ENCODE data around the gene CTNNA2.

CTNNA2 gene

GRCh38 chr2:79899196-79899595 is 386.3 kb downstream of the CTNNA2 start:
- H3K4me1 ChIP-seq (ENCODE audit: control insufficient read depth in 5 of 5, insufficient read depth in 5 of 5, low read length in 5 of 5) = no peaks in the 10 kb centered on the region
- no peaks in the 10 kb centered on the region for H3K36me3 ChIP-seq (ENCODE audit: control insufficient read depth in 5 of 5, insufficient read depth in 5 of 5, low read length in 5 of 5)
- H3K27me3 ChIP-seq (ENCODE audit: control insufficient read depth in 5 of 5, insufficient read depth in 4 of 5, low read length in 5 of 5) = peaks cover 0 to 6% (median 2%) of the 10 kb centered on the region in 5 donors
- H3K9me3 ChIP-seq (ENCODE audit: control insufficient read depth in 5 of 5, low read length in 5 of 5) = no peaks in the 10 kb centered on the region
- no peak overlapping the region for H3K27ac ChIP-seq (ENCODE audit: low read depth, low read length)
- no peak overlapping the region for H3K9ac ChIP-seq (ENCODE audit: low read length in 5 of 5)
- H3K4me3 ChIP-seq (ENCODE audit: low read depth in 1 of 5, low read length in 5 of 5) = no peak overlapping the region

GRCh38 chr2:79901161-79901560 is 388.3 kb downstream of the CTNNA2 start:
- Histone ChIP-seq H3K9ac (ENCODE audit: low read length in 5 of 5) (no peak overlapping the region), H3K36me3 (ENCODE audit: control insufficient read depth in 5 of 5, insufficient read depth in 5 of 5, low read length in 5 of 5) (no peaks in the 10 kb centered on the region), H3K4me3 (ENCODE audit: low read depth in 1 of 5, low read length in 5 of 5) (no peak overlapping the region), H3K27ac (ENCODE audit: low read depth, low read length) (no peak overlapping the region), H3K9me3 (ENCODE audit: control insufficient read depth in 5 of 5, low read length in 5 of 5) (no peaks in the 10 kb centered on the region), H3K27me3 (ENCODE audit: control insufficient read depth in 5 of 5, insufficient read depth in 4 of 5, low read length in 5 of 5) (peaks cover 0 to 4% (median 2%) of the 10 kb centered on the region in 5 donors), H3K4me1 (ENCODE audit: control insufficient read depth in 5 of 5, insufficient read depth in 5 of 5, low read length in 5 of 5) (no peaks in the 10 kb centered on the region)

DNA sequence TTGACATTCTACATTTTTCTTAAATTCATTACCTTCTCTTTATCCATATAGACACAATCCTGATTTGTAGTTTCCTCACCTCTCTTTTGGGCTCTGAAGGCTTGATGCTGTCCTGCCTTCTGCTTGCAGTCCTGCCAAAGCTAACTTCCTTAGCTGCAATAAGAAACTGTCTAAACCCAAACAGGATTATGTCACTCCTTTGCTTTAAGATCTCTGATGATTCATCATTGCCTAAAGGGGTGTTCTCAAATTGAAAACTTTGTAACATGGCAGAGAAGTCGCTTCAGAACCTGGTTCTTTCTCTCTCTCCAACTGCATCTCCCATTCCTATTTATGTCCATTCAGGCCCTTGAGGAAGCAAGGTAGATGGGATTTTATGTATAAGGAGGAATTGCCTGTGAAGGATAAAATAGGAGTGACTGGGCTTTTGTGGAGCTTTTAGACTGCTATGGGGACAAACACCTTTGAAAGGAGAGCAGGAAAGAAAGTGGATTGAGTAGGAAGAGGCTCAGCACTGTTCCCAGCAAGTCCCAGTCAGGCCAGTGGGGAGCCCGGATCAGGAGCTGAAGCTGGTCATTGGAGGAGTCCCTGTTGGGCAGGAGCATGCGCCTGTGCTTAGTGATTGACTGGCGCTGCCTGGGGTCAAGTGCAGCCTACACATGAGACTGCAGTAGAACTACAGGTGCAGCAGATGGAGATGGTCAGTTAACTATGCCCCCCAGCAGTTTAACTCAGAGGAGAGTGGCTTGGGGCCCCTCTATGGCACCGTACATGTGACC is 390.6 kb downstream of the CTNNA2 start:
- Histone ChIP-seq H3K27ac (ENCODE audit: low read depth, low read length) (no peak overlapping the region), H3K4me1 (ENCODE audit: control insufficient read depth in 5 of 5, insufficient read depth in 5 of 5, low read length in 5 of 5) (no peaks in the 10 kb centered on the region), H3K9me3 (ENCODE audit: control insufficient read depth in 5 of 5, low read length in 5 of 5) (no peaks in the 10 kb centered on the region), H3K9ac (ENCODE audit: low read length in 5 of 5) (no peak overlapping the region), H3K27me3 (ENCODE audit: control insufficient read depth in 5 of 5, insufficient read depth in 4 of 5, low read length in 5 of 5) (peaks cover 0 to 3% (median 0%) of the 10 kb centered on the region in 5 donors), H3K36me3 (ENCODE audit: control insufficient read depth in 5 of 5, insufficient read depth in 5 of 5, low read length in 5 of 5) (no peaks in the 10 kb centered on the region), H3K4me3 (ENCODE audit: low read depth in 1 of 5, low read length in 5 of 5) (no peak overlapping the region)

DNA sequence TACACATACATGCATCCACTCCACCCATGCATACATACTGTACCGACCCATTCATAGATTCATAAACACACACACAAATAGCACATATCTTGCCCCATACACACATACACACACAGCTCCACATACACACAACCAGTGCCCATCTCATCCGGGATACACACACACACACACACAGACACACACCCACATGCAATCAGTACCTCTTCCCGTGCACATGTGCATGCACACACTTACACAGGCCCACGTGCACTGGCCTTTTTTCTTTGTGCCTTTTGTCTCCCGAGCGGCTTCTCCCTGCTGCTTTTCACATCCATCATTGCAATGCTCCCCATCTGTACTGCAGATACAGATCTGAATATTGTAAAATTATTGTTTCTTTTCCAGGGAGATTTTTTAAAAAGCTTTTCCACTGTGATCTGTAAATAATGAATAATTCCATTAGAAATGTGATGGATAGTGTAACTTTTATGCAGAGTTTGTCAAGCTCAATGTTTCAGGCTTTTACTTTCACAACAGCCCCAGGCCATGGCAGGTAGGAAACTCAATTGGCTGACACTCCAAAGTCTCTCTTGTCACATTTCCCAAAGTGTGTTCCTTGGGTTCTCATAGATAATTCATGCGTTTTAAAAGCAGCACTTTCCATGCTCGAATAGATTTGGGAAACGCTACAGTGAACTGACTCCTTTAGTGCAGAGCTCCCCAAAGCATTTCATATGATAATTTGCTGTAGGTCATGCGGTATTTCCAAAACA is 393.5 kb downstream of the CTNNA2 start:
- Histone ChIP-seq H3K9me3 (ENCODE audit: control insufficient read depth in 5 of 5, low read length in 5 of 5) (no peaks in the 10 kb centered on the region), H3K4me1 (ENCODE audit: control insufficient read depth in 5 of 5, insufficient read depth in 5 of 5, low read length in 5 of 5) (no peaks in the 10 kb centered on the region), H3K27me3 (ENCODE audit: control insufficient read depth in 5 of 5, insufficient read depth in 4 of 5, low read length in 5 of 5) (no peaks in the 10 kb centered on the region), H3K27ac (ENCODE audit: low read depth, low read length) (no peak overlapping the region), H3K9ac (ENCODE audit: low read length in 5 of 5) (no peak overlapping the region), H3K36me3 (ENCODE audit: control insufficient read depth in 5 of 5, insufficient read depth in 5 of 5, low read length in 5 of 5) (no peaks in the 10 kb centered on the region), H3K4me3 (ENCODE audit: low read depth in 1 of 5, low read length in 5 of 5) (no peak overlapping the region)

- Histone ChIP-seq H3K36me3 (ENCODE audit: control insufficient read depth in 5 of 5, insufficient read depth in 5 of 5, low read length in 5 of 5) (no peaks in the 10 kb centered on the region), H3K9me3 (ENCODE audit: control insufficient read depth in 5 of 5, low read length in 5 of 5) (no peaks in the 10 kb centered on the region), H3K9ac (ENCODE audit: low read length in 5 of 5) (no peak overlapping the region), H3K4me1 (ENCODE audit: control insufficient read depth in 5 of 5, insufficient read depth in 5 of 5, low read length in 5 of 5) (no peaks in the 10 kb centered on the region), H3K27ac (ENCODE audit: low read depth, low read length) (no peak overlapping the region), H3K4me3 (ENCODE audit: low read depth in 1 of 5, low read length in 5 of 5) (no peak overlapping the region), H3K27me3 (ENCODE audit: control insufficient read depth in 5 of 5, insufficient read depth in 4 of 5, low read length in 5 of 5) (no peaks in the 10 kb centered on the region)
Observed at GRCh38 chr2:79909521-79909920, 396.7 kb downstream of the CTNNA2 start.

GRCh38 chr2:79910643-79911042 is 397.8 kb downstream of the CTNNA2 start:
- H3K36me3 ChIP-seq (ENCODE audit: control insufficient read depth in 5 of 5, insufficient read depth in 5 of 5, low read length in 5 of 5) = no peaks in the 10 kb centered on the region
- H3K9me3 ChIP-seq (ENCODE audit: control insufficient read depth in 5 of 5, low read length in 5 of 5) = no peaks in the 10 kb centered on the region
- H3K9ac ChIP-seq (ENCODE audit: low read length in 5 of 5) = no peak overlapping the region
- no peaks in the 10 kb centered on the region for H3K4me1 ChIP-seq (ENCODE audit: control insufficient read depth in 5 of 5, insufficient read depth in 5 of 5, low read length in 5 of 5)
- no peak overlapping the region for H3K4me3 ChIP-seq (ENCODE audit: low read depth in 1 of 5, low read length in 5 of 5)
- H3K27me3 ChIP-seq (ENCODE audit: control insufficient read depth in 5 of 5, insufficient read depth in 4 of 5, low read length in 5 of 5) = no peaks in the 10 kb centered on the region
- H3K27ac ChIP-seq (ENCODE audit: low read depth, low read length) = no peak overlapping the region

DNA sequence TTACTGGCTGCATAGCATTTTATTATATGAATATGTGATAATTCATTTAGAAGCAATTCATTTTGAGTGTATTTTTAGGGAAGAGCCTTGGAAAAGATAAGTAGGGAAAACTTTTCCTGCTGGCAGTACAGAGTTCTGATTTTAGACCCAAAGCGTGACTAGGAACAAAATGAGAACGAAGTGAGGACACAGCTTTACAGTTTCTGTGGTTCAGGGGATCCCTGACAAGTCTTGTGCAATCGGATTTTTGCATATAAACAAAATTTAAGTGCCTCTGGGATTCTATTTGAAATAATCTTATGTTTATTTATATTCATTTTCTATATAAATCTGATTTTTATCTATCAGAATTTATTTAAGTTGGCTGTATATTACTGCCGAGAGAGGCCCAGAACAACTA is 402.6 kb downstream of the CTNNA2 start:
- H3K4me1 ChIP-seq (ENCODE audit: control insufficient read depth in 5 of 5, insufficient read depth in 5 of 5, low read length in 5 of 5) = no peaks in the 10 kb centered on the region
- no peaks in the 10 kb centered on the region for H3K36me3 ChIP-seq (ENCODE audit: control insufficient read depth in 5 of 5, insufficient read depth in 5 of 5, low read length in 5 of 5)
- no peaks in the 10 kb centered on the region for H3K27me3 ChIP-seq (ENCODE audit: control insufficient read depth in 5 of 5, insufficient read depth in 4 of 5, low read length in 5 of 5)
- no peak overlapping the region for H3K27ac ChIP-seq (ENCODE audit: low read depth, low read length)
- no peaks in the 10 kb centered on the region for H3K9me3 ChIP-seq (ENCODE audit: control insufficient read depth in 5 of 5, low read length in 5 of 5)
- H3K4me3 ChIP-seq (ENCODE audit: low read depth in 1 of 5, low read length in 5 of 5) = no peak overlapping the region
- no peak overlapping the region for H3K9ac ChIP-seq (ENCODE audit: low read length in 5 of 5)

GRCh38 chr2:79916285-79916684 is 403.4 kb downstream of the CTNNA2 start:
- no peaks in the 10 kb centered on the region for H3K4me1 ChIP-seq (ENCODE audit: control insufficient read depth in 5 of 5, insufficient read depth in 5 of 5, low read length in 5 of 5)
- H3K4me3 ChIP-seq (ENCODE audit: low read depth in 1 of 5, low read length in 5 of 5) = no peak overlapping the region
- H3K27ac ChIP-seq (ENCODE audit: low read depth, low read length) = no peak overlapping the region
- no peak overlapping the region for H3K9ac ChIP-seq (ENCODE audit: low read length in 5 of 5)
- H3K27me3 ChIP-seq (ENCODE audit: control insufficient read depth in 5 of 5, insufficient read depth in 4 of 5, low read length in 5 of 5) = no peaks in the 10 kb centered on the region
- no peaks in the 10 kb centered on the region for H3K36me3 ChIP-seq (ENCODE audit: control insufficient read depth in 5 of 5, insufficient read depth in 5 of 5, low read length in 5 of 5)
- H3K9me3 ChIP-seq (ENCODE audit: control insufficient read depth in 5 of 5, low read length in 5 of 5) = no peaks in the 10 kb centered on the region

DNA sequence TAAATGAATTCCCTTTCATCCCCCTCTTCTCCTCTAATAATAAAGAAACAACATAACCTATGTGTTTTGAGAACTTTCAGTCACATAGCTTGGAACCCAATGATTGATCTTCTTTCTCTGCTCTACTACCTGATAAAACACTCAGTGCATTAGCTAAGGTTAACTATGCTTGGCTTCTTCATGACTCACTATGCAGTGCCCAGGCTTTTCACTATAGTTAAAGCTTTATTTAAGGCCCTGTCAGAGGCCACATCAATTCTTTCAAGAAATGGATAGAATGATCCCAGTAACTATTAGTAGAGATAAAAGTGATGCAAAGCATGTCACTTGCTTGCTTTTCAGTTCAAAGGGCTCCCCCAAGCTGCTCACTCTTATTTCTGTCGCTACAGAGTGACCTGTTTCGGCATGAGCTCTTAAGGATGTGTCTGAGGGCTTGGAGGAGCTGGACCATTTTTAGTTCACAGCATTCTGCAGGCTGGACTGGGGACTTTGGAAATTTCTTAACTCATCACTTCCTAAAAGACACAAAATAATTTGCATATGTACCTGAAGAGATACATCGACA is 407.7 kb downstream of the CTNNA2 start:
- no peaks in the 10 kb centered on the region for H3K9me3 ChIP-seq (ENCODE audit: control insufficient read depth in 5 of 5, low read length in 5 of 5)
- no peaks in the 10 kb centered on the region for H3K36me3 ChIP-seq (ENCODE audit: control insufficient read depth in 5 of 5, insufficient read depth in 5 of 5, low read length in 5 of 5)
- H3K27ac ChIP-seq (ENCODE audit: low read depth, low read length) = no peak overlapping the region
- no peaks in the 10 kb centered on the region for H3K27me3 ChIP-seq (ENCODE audit: control insufficient read depth in 5 of 5, insufficient read depth in 4 of 5, low read length in 5 of 5)
- H3K4me1 ChIP-seq (ENCODE audit: control insufficient read depth in 5 of 5, insufficient read depth in 5 of 5, low read length in 5 of 5) = no peaks in the 10 kb centered on the region
- H3K9ac ChIP-seq (ENCODE audit: low read length in 5 of 5) = no peak overlapping the region
- no peak overlapping the region for H3K4me3 ChIP-seq (ENCODE audit: low read depth in 1 of 5, low read length in 5 of 5)

DNA sequence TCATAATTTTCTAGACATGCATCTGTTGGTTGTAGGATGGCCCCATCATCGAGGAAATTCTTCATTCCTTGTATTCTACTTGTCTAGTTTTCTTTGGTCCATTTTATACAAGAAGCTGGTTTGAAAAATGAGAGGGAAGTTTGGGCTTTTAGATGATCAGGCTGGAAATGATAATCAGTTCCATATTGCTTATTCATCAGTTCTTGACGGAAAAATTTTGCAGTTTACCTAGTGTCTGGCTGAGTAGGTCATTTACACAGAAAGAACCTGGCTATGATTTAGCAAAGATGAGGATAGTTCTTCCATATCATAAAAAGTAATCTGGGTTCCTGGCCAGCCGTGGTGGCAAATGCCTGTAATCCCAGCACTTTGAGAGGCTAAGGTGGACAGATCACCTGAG is 416.8 kb downstream of the CTNNA2 start:
- Histone ChIP-seq H3K9me3 (ENCODE audit: control insufficient read depth in 5 of 5, low read length in 5 of 5) (no peaks in the 10 kb centered on the region), H3K4me3 (ENCODE audit: low read depth in 1 of 5, low read length in 5 of 5) (no peak overlapping the region), H3K9ac (ENCODE audit: low read length in 5 of 5) (no peak overlapping the region), H3K4me1 (ENCODE audit: control insufficient read depth in 5 of 5, insufficient read depth in 5 of 5, low read length in 5 of 5) (no peaks in the 10 kb centered on the region), H3K27me3 (ENCODE audit: control insufficient read depth in 5 of 5, insufficient read depth in 4 of 5, low read length in 5 of 5) (peaks cover 0 to 3% (median 0%) of the 10 kb centered on the region in 5 donors), H3K27ac (ENCODE audit: low read depth, low read length) (no peak overlapping the region), H3K36me3 (ENCODE audit: control insufficient read depth in 5 of 5, insufficient read depth in 5 of 5, low read length in 5 of 5) (no peaks in the 10 kb centered on the region)
